H7 (cell line): ENCODE measurements around the gene CDH23. TPM values are rescaled to one million over a fixed set of nuclear protein-coding genes. Genes with fewer than 3 reads are reported as not detected.

ENCODE experiments used
- DNase-seq: peaks from one replicate; pipeline ENCODE4 v3.0.0; 2012
- H3K27me3 ChIP-seq: 2 replicates; pipeline ENCODE4 v1.6.0; 2011; ENCODE audit warnings: mild to moderate bottlenecking, low read length; ENCODE audit not compliant: control insufficient read depth, insufficient read depth
- H3K36me3 ChIP-seq: replicated peaks from 2 replicates; pipeline ENCODE4 v1.5.1; 2011; ENCODE audit warnings: low read length; ENCODE audit not compliant: control insufficient read depth, insufficient read depth
- H3K4me3 ChIP-seq: 2 replicates; pipeline ENCODE4 v1.5.1; 2011; ENCODE audit warnings: low read depth, mild to moderate bottlenecking, control low read depth, low read length, moderate library complexity; ENCODE audit not compliant: insufficient read depth
- total RNA-seq: library from RNA; depleted of rRNA; stranded (reverse); fragments of >200 nt; shearing (Covaris generic); gene quantifications from 2 replicates; pipeline ENCODE4 v1.2.3, GENCODE V29; 2014

The CDH23 gene
- total RNA-seq, 1 experiment from 2014 or later, result 4.5 TPM

DNA sequence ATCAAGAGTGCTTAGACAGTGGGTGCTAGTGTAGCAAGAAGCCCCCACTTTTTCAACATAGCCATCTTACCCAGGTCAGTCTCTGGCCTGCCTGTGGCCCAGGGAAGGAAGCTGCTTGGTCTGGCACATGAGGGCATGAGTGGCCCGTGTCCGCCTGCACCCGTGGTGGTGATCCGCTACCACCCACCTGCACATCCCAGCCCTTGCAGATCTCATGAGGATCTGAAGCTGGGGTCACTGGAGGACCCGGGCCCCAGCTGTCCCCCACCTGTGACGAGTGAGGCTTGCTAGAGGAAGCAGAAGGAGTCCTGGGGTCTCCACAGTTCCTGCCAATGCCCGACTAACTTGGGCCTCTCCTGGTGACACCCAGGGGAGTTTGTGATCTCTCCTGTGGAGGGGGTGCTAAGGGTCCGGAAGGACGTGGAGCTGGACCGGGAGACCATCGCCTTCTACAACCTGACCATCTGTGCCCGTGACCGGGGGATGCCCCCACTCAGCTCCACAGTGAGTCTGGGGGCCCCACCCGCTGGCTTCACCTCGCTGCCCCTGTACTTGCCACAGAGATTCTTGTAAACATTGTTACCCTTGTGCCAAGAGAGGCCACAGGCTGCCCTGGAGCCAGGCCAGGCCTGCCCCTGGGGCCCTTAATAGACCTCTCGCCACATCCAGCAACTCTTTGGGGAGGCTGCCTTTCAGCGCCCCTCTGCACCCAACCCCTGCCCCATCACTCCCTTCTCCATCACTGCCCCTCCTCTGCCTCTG lies 387.4 kb downstream of the CDH23 start:
- H3K27me3 ChIP-seq, result no peaks in the 10 kb centered on the region
- H3K4me3 ChIP-seq, result no peak overlapping the region
- no peak for DNase-seq
- no peaks in the 10 kb centered on the region for H3K36me3 ChIP-seq

GRCh38 chr10:71784679-71785272 lies 388.1 kb downstream of the CDH23 start:
- Histone ChIP-seq H3K27me3 (no peaks in the 10 kb centered on the region), H3K36me3 (no peaks in the 10 kb centered on the region), H3K4me3 (no peak overlapping the region)
- no peak for DNase-seq

GRCh38 chr10:71788954-71789353 lies 392.2 kb downstream of the CDH23 start:
- Histone ChIP-seq H3K27me3 (no peaks in the 10 kb centered on the region), H3K4me3 (no peak overlapping the region), H3K36me3 (no peaks in the 10 kb centered on the region)
- DNase-seq, result no peak

GRCh38 chr10:71789871-71790270 lies 393.2 kb downstream of the CDH23 start:
- H3K4me3 ChIP-seq, result no peak overlapping the region
- H3K36me3 ChIP-seq, result no peaks in the 10 kb centered on the region
- H3K27me3 ChIP-seq, result no peaks in the 10 kb centered on the region; the same call in 1 of the 2 replicates
- no peak for DNase-seq

GRCh38 chr10:71790749-71791440 lies 394.2 kb downstream of the CDH23 start:
- H3K27me3 ChIP-seq, result no peaks in the 10 kb centered on the region; the same call in 1 of the 2 replicates
- DNase-seq, result no peak
- no peak overlapping the region for H3K4me3 ChIP-seq
- no peaks in the 10 kb centered on the region for H3K36me3 ChIP-seq

DNA sequence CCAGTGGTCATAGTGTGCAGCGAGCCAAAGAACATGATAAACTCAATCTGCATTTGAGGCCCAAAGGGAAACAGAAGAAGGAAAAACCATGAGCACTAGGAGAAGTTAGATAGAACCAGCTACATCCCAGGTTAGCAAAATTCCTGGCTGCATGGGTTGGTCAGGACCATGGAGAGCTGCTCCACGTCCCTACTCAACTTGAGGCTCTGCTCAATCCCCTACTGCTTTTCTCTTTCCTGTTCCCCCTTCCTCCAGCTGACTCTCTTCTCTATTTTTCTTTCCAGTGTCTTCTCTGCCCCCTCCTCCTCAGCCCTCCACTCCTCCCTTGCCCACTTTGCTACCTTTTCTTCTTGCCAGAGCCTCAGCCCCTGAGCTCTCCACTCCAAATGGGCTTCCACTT lies 398.5 kb downstream of the CDH23 start:
- Histone ChIP-seq H3K27me3 (no peaks in the 10 kb centered on the region; the same call in 1 of the 2 replicates), H3K4me3 (no peak overlapping the region), H3K36me3 (no peaks in the 10 kb centered on the region)
- peak; percentile 83 for DNase-seq

DNA sequence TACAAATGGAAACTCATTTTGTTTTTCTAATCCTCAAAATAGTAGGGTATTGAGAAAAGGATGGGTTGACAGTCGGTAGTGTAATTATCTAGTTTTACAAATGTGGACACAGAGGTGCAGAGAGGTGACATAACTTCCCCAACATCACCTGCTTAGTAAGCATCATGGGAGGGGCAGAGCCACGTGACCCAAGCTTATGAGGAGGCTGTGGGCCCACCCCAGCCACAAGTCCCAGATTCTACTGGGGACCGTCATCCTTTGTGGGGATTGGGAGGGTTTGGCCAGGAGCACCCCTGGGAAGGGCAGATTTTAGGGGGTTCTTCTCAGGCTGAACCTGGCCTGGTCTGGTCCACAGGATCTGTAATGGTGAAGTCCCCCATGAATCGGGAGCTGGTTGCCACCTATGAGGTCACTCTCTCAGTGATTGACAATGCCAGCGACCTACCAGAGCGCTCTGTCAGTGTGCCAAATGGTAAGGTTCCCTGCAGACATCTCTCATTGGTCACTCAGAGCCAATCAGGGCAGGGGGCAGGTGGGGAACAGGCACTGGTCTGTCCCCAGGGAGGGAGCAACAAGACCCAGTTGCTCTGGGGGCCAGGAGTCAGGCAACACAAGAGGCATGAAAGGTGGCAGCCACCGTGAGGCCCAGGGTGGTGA lies 400.2 kb downstream of the CDH23 start:
- DNase-seq, result no peak
- no peak overlapping the region for H3K4me3 ChIP-seq
- H3K36me3 ChIP-seq, result no peaks in the 10 kb centered on the region
- H3K27me3 ChIP-seq, result no peaks in the 10 kb centered on the region; the same call in 1 of the 2 replicates

DNA sequence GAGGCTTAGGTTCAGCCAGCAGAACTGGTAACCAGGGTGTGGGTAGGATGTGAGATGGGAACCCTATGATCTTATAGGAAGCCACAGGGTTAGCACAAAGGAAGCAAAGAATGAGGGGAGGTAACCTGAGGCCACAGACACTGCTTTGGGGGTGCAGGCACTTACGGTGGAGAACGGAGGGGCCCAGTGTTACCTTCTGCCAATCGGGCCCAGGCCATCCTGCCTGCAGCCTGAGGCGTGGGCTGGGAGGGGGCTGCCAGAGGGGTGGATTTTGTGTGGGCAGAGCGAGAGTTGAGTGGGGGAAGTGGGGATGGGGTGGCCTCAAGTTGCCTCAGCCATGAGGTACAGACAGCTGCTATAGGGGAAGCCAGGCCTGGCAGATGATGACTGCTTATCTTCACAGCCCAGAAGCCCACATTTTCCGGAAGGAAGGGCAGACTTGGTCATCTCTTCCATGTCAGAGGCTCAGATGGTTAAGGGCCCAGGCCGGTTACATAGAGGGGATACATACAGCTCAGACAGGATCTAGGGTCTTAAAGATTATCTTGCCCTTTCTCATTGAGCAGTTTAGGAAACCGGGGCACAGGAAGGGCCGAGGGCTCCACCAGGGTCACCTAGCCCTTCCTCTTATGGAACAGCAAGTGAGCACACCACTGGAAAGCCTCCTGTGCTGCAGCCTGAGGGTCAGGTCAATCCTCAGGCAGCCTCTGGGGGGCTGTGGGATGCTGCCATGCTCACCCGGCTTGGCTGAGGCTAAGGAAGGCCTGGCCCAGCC lies 401.0 kb downstream of the CDH23 start:
- no peak for DNase-seq
- Histone ChIP-seq H3K27me3 (no peaks in the 10 kb centered on the region; the same call in 1 of the 2 replicates), H3K4me3 (no peak overlapping the region), H3K36me3 (no peaks in the 10 kb centered on the region)

- DNase-seq, result no peak
- no peaks in the 10 kb centered on the region; the same call in 1 of the 2 replicates for H3K27me3 ChIP-seq
- no peak overlapping the region for H3K4me3 ChIP-seq
- H3K36me3 ChIP-seq, result no peaks in the 10 kb centered on the region
Measured at GRCh38 chr10:71798308-71798624, 401.5 kb downstream of the CDH23 start.

DNA sequence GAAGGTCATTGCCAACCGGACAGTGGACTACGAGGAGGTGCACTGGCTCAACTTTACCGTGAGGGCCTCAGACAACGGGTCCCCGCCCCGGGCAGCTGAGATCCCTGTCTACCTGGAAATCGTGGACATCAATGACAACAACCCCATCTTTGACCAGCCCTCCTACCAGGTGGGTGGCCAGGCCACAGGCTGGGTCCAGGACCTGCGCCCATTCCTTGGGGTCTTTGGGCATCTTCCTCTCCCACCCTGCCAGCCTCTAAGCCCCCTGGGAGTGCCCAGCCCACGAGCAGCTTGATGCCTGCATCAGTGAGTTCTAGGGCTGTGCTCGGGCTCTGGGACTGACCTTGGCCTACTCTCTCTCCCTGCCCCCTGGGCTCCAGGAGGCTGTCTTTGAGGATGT lies 402.4 kb downstream of the CDH23 start:
- DNase-seq, result no peak
- Histone ChIP-seq H3K27me3 (no peaks in the 10 kb centered on the region; the same call in 1 of the 2 replicates), H3K4me3 (no peak overlapping the region), H3K36me3 (no peaks in the 10 kb centered on the region)

DNA sequence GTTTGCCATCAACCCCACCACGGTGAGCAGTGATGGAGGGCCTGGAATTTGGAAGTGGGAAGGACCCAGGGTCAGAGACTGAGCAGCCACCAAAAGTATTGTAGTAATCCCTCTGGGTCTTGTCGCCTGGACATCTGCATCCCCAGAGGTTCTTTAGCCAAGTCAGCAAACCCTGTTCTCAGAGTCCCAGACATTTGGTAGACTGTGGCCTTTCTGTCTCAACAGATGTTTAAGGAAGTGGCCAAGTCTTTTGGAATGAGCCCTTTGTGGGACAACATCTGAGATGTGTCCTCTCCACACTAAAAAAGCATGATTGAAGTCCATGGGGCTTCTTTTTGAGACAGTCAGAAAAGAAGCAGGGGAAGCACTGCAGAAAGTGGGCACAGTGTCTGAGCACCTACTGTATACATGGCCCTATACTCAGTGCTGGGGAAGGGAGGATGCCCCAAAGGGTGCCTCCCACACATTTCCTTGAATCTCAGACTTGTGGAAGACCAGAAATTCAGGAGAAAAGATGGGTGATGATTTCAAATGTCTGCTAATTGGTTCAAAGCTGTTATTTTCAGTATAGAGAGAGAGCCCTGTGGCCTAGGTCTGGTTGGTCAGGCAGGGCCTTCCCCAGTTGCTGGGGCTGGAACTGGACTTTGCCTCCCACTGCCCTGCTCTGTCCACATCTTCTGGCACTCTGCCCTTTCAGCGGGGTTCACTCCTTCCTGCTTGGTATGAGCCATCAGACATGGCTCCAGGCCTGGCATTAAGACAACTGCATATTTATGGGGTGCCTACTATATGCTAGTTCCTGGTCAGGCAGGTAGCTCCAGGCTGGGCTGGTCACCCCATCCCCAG lies 403.1 kb downstream of the CDH23 start:
- Histone ChIP-seq H3K36me3 (no peaks in the 10 kb centered on the region), H3K4me3 (no peak overlapping the region), H3K27me3 (peaks cover under 1% of the 10 kb centered on the region; the same call in 1 of the 2 replicates)
- no peak for DNase-seq

DNA sequence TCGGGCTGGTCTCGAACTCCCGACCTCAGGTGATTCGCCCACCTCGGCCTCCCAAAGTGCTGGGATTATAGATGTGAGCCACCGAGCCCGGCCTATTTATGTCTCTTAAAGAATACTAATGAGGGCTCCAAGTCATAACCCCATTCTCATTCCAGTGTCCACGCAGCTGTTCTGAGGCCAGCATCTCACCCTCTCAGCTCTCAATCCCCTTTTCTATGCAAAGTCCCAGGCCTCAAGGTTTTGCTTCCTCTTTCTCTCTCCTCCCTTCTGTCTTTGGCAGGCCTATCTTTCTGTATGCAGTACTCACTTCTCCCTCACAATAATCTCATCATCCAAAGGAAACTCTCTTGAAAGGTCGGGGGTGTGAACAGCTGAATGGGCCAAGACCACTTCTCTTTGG lies 404.6 kb downstream of the CDH23 start:
- Histone ChIP-seq H3K4me3 (no peak overlapping the region), H3K27me3 (peaks cover 11% of the 10 kb centered on the region), H3K36me3 (no peaks in the 10 kb centered on the region)
- no peak for DNase-seq

GRCh38 chr10:71802235-71802634 lies 405.5 kb downstream of the CDH23 start:
- DNase-seq, result no peak
- peaks cover 11% of the 10 kb centered on the region for H3K27me3 ChIP-seq
- no peaks in the 10 kb centered on the region for H3K36me3 ChIP-seq
- no peak overlapping the region for H3K4me3 ChIP-seq
